Measurements from ENCODE around the gene PSENEN.

The PSENEN gene

DNA sequence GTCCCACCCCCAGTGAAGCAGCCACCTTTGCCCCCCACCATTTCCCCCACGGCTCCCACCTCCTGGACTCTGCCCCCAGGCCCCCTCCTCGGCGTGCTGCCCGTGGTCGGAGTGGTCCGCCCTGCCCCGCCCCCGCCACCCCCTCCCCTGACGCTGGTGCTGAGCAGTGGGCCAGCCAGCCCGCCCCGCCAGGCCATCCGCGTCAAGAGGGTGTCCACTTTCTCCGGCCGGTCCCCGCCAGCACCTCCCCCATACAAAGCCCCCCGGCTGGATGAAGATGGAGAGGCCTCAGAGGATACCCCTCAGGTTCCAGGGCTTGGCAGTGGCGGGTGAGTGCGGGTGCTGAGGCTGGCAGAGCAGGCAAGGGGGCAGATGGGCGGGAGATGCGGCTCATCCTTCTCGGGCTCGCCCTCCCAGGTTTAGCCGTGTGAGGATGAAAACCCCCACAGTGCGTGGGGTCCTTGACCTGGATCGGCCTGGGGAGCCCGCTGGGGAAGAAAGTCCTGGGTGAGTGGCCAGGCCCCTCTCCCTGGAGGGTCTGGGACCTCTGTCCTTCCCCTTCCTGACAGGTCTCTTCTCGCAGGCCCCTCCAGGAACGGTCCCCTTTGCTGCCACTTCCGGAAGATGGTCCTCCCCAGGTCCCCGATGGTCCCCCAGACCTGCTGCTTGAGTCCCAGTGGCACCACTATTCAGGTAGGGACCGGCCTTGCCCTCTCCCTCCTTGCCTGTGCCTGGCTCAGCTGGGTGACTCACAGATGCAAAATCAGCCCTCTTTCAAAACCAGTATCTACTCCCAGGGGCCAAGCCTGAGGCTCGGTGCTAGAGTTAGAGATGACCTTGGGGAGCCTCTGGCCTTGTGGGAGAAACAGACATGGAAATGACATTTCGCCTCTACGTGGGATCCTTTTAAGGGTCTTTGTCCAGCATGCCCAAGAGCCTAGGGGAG, 12.0 kb upstream of the PSENEN start:
- no peak for DNase-seq (ENCODE audit: low spot score)

- no peak for DNase-seq (ENCODE audit: low spot score)
Measured at GRCh38 chr19:35734273-35734672, 11.2 kb upstream of the PSENEN start.

- DNase-seq (ENCODE audit: low spot score) = no peak
Measured at GRCh38 chr19:35734889-35735288, 10.6 kb upstream of the PSENEN start.

GRCh38 chr19:35736913-35737886, 8.3 kb upstream of the PSENEN start:
- peak; percentile 17 for DNase-seq (ENCODE audit: low spot score)

- no peak for DNase-seq (ENCODE audit: low spot score)
Measured at GRCh38 chr19:35738021-35738886, 7.2 kb upstream of the PSENEN start.

DNA sequence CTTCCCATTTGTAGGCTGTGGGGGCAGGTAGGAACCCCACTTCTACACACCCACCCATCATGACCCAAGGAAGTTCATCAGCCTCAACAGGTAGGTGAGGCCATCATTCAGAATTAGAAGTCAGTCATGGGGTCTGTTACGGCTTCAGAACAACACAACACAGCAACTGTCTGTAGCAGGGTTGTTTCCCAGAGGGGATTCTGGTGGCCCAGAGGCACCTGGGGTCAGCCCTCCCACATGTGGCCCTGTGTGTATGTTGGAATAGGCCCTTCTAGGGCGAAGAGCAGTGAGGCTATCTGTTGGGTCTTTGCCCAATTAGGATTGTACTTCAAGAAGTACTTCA, 6.6 kb upstream of the PSENEN start:
- no peak for DNase-seq (ENCODE audit: low spot score)

- DNase-seq (ENCODE audit: low spot score) = no peak
Measured at GRCh38 chr19:35739275-35740107, 6.0 kb upstream of the PSENEN start.

DNA sequence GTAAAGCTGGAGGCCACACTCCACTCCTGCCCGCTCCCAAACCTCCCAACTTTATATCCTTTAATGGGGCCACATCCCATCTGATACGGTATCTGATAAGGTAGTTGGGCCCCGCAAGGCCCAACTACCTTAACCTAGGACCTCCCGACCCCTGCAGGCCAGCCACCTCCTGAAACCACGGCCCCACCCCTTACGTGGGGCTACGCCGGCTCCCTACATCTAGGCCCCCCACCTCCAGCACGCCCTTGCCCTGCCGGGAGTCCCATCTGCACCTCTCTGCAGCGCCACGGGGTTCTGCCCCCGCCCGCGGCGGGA, 5.4 kb upstream of the PSENEN start:
- DNase-seq (ENCODE audit: low spot score) = no peak

DNA sequence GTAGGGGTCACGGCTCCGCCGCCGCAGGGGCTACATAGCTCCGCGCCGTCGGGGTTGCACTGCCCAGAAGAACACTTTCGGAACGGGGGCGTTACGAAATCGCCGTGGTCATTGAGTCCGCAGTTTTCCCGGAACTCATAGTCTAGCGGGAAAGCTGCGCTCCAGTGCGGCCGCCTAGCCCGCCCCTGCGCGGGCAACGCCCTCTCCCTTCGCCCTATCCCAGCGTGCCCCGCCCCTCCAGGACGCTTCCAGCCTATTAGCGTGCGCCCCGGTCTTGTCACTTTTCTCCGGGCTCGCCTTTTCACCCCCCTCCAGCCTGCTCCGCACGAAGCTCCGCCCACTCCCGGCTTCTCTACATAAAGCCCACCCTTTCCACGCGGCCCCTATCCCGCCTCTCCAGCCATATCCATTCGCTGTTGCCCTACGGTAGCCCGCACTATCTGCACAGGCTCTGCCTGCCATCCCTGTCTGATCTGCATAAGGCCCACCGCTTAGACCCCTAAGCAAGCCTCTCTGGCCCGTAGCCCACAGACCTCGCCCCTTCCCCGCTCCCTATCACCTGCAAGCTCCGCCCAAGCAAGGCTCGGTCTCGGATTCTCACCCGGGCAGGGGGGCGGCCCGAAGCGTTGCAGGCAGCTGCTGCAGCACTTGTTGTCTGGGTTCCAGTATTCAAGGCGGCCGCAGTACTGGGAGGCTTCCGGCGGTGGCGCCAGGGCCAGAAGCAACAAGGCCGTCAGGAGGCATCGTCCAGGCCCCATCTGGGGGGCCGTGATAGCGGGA, 4.8 kb upstream of the PSENEN start:
- DNase-seq (ENCODE audit: low spot score) = peak; percentile 97

DNA sequence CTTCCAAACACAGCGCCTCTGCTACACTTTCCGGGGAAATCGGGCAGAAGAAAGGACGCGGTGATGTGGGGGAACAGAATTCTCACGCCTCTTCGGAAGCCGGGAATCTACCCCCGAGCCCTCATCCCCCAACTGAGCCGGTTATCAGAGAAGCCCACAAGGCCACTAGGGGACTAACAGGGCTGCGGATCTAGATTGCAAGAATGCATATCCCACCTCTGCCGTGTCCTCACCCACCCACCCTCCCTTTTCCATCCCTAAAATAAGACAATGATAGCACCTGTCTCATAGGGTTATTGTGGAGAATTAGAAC, 4.3 kb upstream of the PSENEN start:
- DNase-seq (ENCODE audit: low spot score) = no peak

DNA sequence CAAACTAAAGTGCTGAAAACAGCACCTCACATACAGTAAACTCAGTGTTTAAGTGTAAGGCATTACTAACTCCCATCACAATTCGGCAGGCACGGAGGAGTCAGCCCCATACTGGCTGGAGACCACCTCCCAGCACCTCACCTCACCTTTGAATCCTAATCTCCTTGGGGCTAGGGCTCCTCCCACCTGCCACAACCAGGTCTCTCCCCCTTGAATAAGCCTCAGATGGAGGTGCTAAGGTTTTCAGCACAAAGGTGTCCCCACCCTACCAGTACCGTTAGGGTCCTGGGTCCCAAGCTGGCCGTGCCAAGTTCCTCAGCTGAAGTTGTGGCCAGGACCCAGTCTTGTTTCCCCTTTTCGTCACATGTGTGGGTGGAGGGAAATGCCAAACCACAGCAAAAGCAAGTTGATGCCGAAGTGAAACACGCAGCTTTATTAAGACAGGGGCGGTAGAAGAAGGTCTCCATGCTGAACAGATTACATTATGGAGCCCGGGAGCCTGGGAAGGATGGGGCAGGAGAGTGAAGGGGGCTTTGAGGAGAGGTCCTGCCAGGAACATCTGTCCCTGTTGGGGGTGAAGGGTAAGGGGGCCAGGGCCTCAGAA, 3.2 kb upstream of the PSENEN start, which contains the start of gene IGFLR1:
Gene IGFLR1, minus strand, starts transcription at position 332 of the 604 bp plus-strand sequence. CDS start 1,272 bp downstream, outside the sequence.
- no peak for DNase-seq (ENCODE audit: low spot score)

GRCh38 chr19:35743640-35744429, 1.6 kb upstream of the PSENEN start:
- DNase-seq (ENCODE audit: low spot score) = no peak

DNA sequence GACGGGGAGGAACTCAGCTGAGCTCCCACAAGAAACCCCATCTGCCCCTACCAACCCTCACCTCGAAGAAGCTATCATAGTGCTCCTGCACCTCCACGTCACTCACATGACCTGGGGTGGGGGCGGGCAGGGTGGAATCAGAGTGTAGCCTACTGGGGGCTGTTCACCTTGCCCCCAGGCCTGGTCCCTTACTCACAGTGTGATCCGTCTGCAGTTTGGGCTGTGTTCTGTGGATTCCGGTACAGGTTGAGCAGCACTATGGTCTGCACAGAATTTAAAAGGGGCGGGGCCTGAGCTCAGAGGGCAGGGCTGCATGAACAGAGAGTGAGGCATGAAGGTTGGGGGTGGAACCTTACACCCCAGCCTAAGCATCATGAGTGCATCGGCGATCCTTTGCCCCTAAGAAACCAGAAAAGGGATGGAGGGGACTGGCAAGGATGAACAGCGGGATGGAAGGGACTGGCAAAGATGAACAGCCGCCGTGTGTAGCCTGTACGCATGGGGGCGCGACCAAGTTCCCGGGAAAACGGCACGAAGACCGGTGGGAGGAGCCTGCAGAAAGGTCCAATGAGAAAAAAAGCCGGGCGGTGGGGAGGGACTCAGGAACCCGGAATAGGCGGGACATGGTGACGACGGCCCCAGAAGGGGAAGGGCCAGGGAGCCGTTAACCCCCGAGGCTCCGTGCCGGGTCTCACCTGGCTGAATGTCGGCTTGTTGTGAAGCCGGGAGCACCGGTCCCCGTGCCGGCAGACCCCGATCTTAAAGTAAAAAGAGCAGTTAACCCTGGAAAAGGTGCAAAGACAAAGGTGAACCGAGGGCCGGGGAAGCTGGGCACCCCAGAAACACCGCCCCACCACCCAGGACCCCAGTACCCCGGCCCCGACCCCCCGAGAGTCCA, 772 bp upstream of the PSENEN start:
- DNase-seq (ENCODE audit: low spot score) = peak; percentile 97

DNA sequence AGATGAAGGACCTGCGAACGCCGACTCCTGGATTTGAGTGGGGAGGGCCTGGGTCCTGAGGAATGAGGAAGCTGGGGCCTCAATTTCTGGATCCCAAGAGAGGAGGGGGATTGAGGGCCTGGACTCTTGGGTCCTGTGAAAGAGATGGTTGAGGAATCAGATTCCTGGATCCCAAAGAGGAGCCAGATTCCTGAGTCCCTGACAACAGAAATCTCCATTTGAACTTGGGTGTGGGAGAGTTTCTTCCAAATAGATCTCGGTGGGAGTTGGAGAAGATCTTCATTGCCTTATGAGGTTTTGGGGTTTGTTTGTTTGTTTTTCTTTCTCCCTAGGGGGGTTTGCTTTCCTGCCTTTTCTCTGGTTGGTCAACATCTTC, 624 bp downstream of the PSENEN start:
- DNase-seq (ENCODE audit: low spot score) = no peak

GRCh38 chr19:35746531-35746930, 1.1 kb downstream of the PSENEN start:
- no peak for DNase-seq (ENCODE audit: low spot score)

DNA sequence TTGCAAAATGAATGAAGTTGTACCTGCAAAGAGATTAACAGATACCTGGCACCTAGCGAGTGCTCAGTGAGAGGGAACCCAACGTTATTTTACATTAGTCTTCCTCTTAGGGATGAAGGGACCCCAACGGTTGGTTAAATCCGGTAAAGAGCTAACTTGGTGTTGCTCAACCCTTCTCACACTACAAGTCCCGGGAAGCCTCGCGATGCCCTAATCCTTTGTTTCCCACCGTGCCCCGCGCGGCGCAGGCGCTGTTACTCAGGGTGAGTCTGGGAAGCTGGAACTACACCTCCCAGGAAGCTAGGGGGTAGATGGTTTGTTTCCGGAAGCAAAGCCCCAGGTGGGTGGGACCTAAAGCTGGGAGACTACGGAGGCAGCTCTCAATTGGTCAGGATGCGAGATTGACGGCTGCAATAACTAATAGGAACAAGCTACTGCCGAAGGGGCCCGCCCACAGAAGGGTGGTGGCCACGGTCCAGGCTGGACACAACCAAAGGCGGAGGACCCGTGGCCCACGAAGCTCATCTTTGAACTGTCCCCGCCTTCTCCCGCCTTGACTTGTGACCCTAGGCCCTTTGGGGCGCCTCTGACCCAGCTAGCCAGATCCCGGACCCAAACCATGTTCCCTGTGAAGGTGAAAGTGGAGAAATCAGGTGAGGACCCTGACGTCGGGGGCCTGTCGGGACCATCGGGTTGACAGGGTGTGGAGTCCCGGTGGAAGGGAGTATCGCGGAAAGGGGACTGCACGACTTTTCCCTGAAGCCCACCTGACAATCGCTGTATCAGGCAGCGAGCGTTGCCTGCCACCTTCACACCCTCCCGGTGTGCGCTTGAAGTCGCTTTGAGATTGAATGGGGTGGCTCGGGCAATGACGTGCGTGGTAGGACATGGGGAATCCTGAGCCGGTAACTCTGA, 2.9 kb downstream of the PSENEN start, which contains the start of gene LIN37:
Gene LIN37, plus strand, starts transcription at position 471 of the 915 bp plus-strand sequence. Its CDS starts 149 bp downstream, at position 620.
- DNase-seq (ENCODE audit: low spot score) = peak; percentile 100

DNA sequence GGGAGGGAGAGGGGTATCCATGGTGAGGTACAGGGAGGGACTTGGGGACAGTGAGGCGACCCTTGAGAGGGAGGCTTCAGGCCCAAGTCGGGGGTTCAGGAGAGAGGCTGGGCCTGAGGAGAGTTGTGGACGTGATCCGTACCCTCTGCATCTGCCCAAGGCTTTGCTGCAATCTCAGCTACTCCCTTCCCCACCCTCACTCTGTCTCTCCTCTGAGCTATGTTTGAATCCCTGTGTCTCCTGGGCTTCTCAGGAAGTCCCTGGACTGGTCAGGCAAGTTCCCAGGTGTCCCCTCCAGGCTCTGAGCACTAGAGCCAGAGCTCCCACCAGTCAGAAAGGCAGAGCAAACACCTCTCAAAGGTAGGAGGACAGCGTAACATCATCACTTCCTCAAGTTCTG, 4.7 kb downstream of the PSENEN start:
- no peak for DNase-seq (ENCODE audit: low spot score)

Data from hematopoietic multipotent progenitor cell treated with erythropoietin and hydrocortisone succinate and interleukin-3 and kit ligand, for 15 days (in vitro differentiated cells).